Cerebellar cortex (tissue), 1 donor: ENCODE data around the gene SLC6A1.
"Not testable (repeated sequence)": the region's sequence is repeated elsewhere in the genome, so short reads cannot be mapped to it uniquely, and the experiment has no call there.

ENCODE experiments used
- DNase-seq: peaks from one replicate; pipeline ENCODE4 v3.0.0-alpha.2; 2015; ENCODE audit warnings: low spot score

SLC6A1 gene

DNA sequence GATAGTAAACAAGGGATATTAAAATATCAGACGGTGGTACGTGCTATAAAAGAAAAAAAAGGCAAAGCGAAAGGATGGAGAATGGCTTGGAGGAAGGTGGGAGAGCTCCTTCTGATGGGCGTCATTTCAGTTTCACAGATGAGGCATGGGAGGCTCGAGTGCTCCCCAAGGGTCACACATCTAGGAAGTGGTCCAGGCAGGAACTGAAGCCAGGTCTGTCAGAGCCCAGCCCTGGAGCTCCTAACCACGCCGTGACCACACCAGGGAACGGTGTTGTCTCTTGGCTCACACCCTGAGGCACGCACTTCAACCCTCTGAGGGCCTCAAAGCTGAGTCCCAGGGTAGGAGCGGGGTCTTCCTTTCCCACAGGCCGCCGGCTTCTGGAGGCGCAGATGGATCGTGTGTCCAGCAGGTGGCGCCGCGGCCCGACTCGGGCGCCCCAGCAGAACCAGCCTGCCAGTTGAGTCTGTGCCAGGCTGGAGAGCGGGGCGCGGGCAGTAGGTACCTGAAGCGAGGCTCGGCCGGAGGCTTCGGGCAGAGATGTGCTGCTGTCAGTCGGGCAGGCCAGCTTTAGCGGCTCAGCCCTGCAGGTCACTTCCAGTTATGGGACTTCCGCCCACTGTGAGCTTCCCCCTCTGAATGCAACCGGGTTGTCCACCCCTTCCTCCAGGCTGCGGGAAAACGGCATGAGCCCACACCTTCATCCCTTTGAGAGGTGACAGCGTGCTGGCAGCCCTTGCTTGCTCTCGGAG lies 68.1 kb downstream of the SLC6A1 start:
- peak; percentile 45 for DNase-seq

DNA sequence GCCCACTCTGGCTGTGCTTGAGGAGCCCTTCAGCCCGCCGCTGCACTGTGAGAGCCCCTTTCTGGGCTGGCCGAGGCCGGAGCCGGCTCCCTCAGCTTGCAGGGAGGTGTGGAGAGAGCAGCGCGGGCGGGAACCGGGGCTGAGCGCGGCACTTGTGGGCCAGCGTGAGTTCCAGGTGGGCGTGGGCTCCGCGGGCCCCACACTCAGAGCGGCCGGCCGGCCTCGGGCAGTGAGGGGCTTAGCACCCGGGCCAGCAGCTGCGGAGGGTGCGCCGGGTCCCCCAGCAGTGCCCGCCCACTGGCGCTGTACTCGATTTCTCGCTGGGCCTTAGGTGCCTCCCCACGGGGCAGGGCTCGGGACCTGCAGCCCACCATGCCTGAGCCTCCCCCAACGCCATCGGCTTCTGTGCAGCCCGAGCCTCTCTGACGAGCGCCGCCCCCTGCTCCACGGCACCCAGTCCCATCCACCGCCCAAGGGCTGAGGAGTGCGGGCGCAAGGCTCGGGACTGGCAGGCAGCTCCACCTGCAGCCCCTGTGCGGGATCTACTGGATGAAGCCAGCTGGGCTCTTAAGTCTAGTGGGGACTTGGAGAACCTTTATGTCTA lies 68.8 kb downstream of the SLC6A1 start:
- not testable (repeated sequence) for DNase-seq

DNA sequence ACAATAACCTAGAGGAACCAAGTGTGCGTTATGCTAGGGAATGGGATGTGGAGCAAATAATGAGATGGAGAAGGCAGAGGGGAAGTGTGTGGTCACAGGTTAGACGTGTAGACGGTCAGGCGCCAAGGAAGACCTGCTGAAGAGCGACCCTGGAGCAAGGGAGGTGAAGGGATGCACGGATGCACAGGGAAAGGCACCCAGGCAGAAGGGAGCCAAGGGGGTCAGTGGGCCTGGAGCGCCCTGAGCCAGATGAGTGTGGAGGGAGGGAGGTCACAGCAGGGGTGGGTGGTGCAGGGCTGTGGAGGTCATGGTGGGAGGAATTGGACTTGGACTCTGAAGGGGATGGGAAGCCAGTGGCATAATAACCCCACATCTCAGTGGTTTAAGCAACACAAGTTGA lies 70.2 kb downstream of the SLC6A1 start:
- no peak for DNase-seq

DNA sequence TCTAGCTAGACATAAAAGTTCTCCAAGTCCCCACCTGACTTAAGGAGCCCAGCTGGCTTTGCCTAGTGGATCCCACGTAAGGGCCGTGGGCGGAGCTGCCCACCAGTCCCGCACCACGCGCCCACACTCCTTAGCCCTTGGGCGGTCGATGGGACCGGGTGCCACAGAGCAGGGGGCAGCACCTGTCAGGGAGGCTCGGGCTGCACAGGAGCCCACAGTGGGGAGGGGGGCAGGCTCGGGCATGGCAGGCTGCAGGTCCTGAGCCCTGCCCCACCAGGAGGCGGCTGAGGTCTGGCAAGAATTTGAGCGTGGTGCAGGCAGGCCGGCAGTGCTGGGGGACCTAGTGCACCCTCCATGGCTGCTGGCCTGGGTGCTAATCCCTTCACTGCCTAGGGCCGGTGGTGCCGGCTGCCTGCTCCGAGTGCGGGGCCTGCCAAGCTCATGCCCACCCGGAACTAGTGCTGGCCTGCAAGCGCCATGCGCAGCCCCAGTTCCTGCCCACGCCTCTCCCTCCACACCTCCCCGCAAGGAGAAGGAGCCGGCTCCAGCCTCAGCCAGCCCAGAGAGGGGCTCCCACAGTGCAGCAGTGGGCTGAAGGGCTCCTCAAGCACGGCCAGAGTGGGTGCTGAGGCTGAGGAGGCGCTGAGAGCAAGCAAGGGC lies 78.7 kb downstream of the SLC6A1 start:
- DNase-seq = no peak

DNA sequence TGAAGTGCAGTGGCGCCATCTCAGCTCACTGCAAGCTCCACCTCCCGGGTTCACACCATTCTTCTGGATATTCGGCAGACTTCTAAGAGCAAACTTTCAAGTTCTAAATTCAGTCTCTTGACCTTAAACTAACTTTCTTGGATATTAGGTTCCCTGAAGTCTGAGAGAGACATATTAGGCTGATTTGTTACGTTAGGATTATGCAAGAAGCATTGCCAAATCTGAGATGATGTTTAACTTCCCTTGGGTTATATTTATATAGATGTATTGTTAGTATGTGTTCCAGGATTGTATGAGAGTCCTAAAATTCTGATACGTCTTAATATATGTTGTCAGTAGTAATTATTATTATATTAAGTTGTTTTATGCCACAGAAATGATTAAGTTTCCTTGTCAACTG lies 80.1 kb downstream of the SLC6A1 start:
- DNase-seq = no peak

DNA sequence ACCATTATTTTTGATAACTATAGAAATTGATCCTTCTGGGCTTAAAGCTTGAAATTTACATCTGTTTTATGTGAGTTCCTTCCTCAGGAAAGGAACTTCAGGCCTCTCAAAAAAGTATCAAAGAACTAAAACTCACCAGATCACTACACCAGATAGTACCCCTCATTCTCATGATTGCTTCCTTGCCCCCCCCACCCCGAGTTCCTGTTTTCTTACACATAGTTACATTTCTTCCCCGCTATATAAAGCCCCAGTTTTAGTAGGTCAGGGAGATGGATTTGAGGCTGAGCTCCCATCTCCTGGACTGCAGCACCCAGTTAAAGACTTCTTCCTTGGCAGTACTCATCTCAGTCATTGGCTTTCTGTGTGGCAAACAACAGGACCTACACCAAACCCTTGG lies 81.5 kb downstream of the SLC6A1 start:
- DNase-seq = no peak

DNA sequence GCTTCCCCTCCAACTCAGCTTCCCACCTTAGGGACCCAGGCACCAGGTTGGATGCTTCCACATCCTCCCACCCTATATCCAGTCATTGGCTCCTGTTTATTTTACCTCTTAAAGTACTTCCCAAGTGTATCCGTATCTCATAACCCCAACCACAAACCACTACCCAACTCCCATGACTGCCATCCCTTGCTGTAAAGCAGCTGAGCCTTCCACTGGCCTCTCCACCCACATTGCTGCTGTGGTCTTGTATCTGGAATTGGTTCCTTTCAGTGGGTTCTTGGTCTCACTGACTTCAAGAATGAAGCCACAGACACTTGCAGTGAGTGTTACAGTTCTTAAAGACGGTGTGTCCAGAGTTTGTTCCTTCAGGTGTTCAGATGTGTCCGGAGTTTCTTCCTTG lies 81.9 kb downstream of the SLC6A1 start:
- no peak for DNase-seq

DNA sequence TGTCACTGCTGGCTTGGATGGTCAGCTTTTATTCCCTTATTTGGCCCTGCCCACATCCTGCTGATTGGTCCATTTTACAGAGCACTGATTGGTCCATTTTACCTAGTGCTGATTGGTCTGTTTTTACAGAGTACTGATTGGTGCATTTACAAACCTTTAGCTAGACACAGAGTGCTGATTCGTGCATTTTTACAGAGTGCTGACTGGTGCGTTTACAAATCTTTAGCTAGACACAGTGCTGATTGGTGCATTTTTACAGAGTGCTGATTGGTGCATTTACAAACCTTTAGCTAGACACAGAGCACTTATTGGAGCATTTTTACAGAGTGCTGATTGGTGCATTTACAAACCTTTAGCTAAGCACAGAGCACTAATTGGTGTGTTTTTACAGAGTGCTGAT lies 82.6 kb downstream of the SLC6A1 start:
- DNase-seq = not testable (repeated sequence)

DNA sequence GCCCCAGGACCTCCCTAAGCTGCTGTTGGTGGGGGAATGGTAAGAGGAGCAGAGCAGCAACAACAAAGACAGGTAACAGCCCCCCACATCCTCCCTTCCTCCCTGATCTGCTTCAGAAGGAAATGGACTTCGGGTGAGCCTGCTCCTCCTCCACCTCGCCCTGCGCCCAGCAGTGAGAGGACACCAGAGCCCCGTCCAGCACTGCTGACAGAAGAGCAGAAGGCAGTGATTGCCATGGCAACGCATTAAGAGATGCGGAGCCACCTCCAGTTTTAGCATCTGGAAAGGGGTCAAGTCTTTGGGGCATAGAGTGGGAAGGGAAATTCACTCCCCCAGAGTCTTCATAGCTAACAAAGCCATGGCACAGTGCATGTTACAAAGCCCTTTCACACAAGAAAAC lies 84.2 kb downstream of the SLC6A1 start:
- DNase-seq = no peak

DNA sequence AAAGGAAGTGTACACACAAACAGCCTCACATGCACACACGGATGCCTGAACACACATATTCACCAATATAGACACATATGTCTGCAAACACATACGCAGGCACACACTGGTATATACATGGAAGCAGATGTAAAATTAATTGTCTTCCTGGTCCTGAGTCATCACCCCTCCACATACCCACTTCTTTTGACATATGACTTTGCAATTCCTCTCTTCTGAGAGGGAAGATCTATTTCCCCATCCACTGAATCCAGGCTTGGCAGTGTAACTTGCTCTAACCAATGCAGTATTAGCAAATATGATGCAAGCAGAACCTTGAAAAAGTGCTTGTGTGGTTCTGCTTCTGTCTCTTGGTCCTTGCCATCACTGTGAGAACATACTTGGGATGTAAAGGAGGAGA lies 84.9 kb downstream of the SLC6A1 start:
- DNase-seq = no peak

DNA sequence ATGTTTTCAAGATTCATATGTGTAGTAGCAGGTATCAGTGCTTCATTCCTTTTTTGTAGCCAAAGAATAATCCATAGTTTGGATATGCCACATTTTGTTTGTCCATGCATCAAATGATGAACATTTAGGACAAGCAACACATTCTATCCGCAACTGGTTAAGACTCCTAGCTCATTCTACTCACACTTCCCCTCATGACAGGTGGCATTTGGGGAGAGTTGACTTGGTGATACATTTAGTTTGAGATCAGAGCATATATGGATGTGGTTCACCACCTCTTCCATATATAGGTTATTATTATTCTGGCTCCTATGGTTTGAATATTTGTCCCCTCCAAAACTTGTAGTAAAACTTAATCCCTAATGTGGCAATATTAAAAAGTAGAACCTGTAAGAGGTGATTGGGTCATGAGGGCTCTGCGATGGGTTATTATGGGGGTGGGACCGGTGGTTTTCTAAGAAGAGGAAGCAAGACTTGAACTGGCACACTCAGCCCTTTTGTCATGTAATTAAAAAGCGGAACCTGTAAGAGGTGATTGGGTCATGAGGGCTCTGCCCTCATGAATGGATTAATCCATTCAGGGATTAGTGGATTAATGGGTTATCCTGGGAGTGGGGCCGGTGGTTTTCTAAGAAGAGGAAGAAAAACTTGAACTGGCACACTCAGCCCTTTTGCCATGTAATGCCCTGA lies 86.4 kb downstream of the SLC6A1 start:
- no peak for DNase-seq

DNA sequence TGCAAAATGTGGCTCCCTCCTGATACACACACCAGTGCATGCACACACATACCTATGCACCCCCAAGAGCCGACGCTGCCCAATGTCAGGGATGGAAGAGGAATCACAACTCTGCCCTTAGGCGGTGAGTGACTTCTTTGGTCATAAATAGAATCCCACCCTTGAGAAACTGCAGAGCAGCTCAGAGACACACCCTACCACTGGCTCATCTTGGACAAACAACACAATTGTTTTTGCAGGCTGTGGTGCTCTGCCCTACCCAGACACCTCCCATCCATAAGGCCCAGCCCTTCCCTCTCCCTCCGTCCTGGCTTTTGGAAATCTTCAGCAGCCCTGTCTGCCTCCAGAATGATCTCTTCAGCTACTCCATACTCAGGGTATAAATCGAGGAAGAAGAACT lies 87.9 kb downstream of the SLC6A1 start:
- DNase-seq = no peak

DNA sequence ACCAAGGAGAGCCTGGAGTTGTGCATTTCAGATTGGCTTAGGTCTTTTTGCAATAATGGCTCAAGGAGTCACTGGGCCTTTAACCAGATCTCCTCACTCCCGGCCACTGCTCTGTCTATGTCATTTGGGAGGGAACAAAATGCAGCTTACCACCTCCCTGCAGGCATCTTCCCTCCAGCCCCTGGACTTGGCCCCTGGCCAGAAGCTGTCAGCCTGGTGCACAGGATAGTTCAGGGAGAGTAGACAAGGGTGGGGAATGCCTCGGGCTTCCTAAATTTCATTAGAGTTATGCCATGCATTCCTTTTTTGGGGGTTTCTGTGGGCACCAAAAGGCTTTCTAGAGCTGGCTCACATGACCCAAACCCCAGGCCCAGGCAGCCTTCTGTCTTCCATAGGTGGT lies 91.5 kb downstream of the SLC6A1 start:
- DNase-seq = no peak

DNA sequence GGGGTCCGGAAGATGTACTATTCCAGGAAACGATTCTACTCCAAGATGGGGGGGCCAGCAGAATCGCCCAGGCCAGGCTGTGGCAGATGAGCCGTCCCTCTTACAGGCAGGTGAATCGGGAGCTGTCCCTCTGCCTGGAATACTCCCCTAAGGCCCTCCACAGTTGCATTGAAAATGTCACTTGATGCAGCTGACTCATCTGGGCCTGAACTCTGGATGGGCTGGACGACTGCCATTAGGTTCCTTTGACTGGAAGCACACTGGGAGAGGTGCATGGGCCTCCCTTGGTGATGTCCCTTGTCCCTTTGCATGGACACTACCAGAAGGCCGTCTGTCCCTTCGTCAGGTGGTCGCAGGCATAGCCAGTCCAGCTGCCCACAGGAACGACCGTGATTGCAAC lies 92.1 kb downstream of the SLC6A1 start:
- no peak for DNase-seq

DNA sequence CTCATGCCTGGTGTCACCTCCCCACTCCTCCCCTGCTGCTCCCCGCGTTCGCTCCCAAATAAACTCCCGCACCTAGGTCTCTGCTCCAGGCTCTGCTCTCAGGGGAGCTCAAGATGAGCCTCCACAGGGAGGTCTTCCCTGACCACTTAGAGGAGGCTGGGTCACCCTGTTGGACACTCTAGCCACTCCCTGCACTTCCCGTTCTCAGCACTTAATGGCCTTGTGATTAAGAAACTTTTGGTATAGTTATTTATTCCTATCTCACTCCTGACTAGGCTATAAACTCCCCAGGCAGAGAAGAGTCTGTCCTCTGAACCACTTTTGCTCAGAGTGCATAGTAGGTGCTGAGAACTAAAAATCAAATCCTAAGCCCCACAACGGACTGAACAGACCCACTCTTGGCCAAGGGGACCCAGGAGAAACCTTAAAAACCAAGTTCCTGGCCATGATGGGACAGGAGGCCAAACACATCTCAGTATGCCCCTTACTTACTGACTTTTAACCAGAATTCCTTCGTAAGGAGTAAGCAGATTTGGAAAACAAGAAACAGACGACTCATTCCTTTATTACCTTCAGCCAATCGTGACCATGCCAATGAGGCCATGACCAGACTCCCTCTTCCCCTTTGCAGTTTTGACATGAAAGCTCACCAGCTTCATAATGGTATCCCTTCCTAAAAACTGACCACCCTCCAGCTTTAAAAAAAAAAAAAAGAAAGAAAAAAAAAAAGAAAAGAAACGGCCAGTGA lies 92.7 kb downstream of the SLC6A1 start:
- no peak for DNase-seq

DNA sequence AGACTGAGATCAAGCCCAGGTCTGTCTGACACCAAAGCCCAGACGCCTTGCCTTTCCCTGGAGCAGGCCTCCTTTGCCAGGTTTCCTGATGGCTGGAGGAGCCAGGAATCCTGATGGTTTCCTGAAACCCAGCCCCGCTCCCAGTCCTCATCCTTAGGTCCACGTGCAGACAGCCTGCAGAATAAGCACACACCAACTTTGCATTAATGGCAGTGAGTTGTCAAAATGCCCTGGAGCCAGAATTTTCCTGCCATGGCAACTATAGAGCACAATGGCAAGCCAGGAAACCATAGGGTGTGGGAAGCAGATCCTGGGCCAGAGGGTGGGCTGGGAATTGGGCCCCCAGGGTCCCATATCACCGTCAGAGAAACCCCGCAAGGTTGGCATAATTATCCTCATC lies 94.3 kb downstream of the SLC6A1 start:
- DNase-seq = no peak

DNA sequence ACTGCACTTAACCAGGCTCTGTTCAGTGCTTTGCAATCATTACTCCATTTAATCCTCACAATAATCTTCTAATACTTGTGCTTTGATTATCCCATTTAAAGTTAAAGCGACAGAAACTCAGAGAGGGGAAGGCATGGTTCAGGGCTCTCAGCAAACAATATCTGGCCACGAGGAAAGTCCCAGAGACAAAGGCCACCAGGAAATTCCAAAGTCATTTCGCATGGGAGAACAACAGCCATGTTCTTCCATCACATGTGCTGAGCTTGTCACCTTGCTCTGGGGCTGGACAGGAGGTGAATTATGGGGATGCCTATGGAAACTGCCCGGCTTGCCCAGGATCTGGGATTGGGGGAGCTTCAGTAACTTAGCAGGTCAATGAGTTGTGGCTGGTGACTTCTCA lies 95.5 kb downstream of the SLC6A1 start:
- DNase-seq = no peak

DNA sequence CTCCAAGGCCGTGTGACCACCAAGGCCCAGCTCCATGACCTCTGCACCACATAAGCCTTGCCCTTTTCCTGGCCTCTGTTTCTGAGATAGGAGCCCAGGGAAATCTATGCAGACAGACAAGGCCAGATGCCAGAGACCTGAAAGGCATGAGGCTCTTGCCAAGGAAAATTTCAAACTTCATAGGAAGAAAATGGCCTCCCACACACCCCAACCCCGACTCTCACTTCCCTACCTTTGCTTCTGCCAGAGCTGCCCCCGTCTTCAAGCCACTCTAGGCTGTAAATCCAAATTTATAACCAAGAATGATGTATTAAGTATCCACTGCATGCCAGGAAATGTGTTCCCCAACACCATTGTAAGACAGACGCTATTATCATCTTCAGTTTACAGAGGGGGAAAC lies 96.3 kb downstream of the SLC6A1 start:
- no peak for DNase-seq
